Stimulated activated CD8-positive, alpha-beta memory T cell treated with anti-CD3 and anti-CD28 coated beads, Interleukin-7, amount 100 ng/mL, for 4 hours (primary cell): Measurements from ENCODE around the gene GSAP.

Experiments used
- DNase-seq, 2 donors: peaks; one replicate each; pipeline ENCODE4 v3.0.0-alpha.2; 2020; ENCODE audit warnings: low read depth in 2 of 2

GSAP gene

DNA sequence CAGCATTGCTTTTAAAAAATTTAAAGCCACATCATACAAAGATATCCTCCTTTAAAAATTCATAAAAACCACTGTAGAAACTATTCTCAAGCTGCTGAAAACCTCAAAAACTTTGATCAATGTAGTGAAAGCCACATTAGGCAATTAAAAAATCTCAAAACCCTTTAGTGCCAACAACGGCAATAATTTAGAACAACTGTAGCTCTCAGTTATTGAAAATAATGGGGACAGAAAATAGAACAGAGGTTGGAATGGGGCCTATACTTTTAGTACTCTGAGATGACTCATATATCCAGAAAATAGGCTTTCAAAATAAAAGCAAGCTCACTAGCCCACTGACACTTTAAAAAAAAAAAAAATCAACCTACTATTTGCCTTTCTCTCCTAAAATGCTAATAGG lies 87.5 kb downstream of the GSAP start:
- no peak for DNase-seq

DNA sequence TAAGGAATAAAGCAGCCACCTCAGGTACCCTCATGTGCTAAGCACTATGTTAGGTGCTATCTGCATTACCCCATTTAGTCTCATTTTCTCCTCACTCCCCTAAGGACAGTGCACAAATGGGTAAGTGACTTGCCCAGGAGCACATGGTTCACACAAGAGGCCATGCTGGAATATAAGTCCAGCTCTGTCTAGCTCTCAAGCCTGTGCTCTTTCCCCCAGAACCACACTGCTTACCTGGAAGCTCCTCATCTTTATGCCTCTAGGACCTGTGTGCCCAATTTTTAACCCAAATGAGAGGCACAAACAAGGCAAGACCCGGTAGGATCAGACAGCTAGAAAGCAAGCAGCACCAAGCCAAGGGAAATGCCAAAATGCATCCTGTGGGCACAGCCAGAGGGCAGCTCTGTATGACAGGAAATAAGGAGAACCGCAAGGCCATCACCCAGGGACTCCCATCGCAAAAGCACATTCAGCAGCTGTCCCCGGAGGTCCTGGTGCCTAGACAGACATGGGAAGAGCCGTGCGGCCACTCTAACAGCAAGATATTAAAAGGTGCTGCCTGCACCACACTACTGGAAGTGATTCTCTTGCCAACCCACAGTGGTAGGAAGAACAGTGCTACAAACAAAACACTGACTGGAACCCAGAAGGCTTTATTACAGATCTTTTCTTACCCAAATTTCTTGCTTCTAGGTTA lies 88.1 kb downstream of the GSAP start:
- peak in 1 of 2 donors; percentile 12 for DNase-seq

GRCh38 chr7:77327067-77327931 lies 88.8 kb downstream of the GSAP start:
- DNase-seq = no peak

DNA sequence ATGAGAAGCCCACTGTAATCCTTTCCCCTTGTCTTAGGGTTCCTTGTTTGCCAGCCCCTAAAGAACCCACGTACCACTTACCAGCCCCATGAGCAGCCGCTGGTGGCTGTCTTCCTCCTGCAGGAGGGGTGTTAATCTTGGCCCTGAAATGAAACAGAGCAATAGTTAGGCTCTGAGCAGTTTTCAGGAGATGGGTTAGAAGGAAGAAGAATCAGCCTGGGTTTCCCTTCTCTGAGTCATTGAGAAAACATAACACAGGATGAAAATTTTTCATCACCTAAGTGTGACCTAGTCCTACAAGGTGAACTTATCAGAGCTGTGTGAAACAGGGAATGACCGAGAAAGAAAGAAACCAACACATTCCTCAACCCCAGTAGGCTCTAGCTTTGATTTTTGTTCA lies 90.0 kb downstream of the GSAP start:
- DNase-seq = no peak

- no peak for DNase-seq
These were observed 94.8 kb downstream of the GSAP start for GRCh38 chr7:77321300-77321699.

- DNase-seq = no peak
These were observed 95.4 kb downstream of the GSAP start for GRCh38 chr7:77320714-77321113.

DNA sequence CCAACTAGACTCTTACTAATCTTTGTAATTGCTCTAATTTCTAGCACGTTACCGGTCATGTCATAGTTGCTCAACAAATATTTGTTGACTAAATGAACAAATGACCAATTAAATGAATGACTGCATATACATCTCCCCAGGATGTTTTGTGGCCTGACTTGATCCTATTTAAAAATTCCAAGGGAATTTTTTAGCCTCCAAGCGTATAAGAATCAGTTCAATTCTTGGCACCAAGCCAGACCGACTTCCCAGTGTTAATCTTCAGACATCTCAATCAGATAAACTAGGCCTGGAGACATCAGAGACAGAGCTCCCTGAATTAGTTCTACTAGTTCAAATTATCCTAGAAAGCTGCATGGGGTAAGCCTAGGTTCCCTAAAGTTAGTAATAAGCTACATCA lies 96.0 kb downstream of the GSAP start:
- no peak for DNase-seq

DNA sequence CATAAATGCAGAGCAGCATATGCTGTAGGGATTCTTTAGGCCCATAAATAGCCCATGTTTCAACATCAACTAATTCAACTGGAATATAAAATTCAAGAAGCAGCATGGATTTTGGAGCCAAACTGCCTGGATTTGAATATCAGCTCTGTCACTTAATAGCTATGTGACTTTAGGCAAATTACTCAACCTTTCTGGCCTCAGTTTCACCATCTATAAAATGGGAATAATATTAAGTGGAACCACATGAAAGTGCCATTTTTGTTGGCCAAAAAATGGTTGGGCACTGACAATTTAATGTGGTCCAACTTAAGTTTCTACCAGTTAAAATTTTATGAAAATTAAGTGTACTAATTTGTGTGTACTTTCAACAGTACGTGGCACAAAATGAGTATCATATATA lies 98.1 kb downstream of the GSAP start:
- no peak for DNase-seq

GRCh38 chr7:77316219-77316978 lies 99.8 kb downstream of the GSAP start:
- DNase-seq = no peak

DNA sequence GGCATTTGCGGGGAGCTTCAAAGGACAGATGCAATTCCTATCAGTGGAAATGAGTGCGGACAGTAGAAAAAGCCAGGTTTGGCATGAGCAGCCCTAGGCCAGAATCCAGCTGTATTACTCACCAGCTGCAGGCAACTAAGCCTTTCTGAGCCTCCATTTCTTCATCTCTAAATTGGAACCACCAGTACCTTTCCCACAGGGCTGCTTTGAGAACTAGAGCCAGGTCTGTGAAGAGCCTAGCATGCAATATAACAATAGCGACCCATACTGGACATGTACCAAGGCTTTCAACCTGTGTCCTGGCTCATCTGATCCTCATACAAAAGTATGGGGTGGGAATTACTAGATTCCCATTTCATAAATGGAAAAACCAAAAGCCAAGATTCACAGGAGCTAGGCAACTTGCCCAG lies 101.0 kb downstream of the GSAP start:
- no peak for DNase-seq

- DNase-seq = no peak
These were observed 102.2 kb downstream of the GSAP start for GRCh38 chr7:77313876-77314480.

GRCh38 chr7:77313085-77313484 lies 103.1 kb downstream of the GSAP start:
- DNase-seq = no peak

DNA sequence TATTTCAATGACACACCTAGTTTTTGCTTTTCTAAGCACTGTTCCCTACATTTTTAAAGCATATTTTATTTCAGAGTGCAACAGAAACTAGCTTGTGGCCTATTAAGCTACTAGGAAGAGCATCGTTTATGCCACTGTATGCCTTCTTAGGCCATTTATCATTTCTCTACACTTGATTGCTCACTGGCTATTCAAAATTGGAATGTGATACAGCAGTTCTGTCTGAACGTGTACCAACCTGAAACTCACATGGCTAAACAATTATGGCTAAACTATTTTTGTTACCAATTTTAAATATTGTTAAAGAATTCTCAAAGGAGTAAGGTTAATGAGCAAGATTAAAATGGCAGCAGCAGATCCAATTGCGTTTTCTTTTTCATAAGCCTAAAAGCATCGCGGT lies 105.2 kb downstream of the GSAP start:
- DNase-seq = no peak

GRCh38 chr7:77309714-77310220 lies 106.4 kb downstream of the GSAP start:
- DNase-seq = no peak

GRCh38 chr7:77308792-77309191 lies 107.4 kb downstream of the GSAP start:
- DNase-seq = no peak

- no peak for DNase-seq
These were observed 109.7 kb downstream of the GSAP start for GRCh38 chr7:77306231-77307067.

DNA sequence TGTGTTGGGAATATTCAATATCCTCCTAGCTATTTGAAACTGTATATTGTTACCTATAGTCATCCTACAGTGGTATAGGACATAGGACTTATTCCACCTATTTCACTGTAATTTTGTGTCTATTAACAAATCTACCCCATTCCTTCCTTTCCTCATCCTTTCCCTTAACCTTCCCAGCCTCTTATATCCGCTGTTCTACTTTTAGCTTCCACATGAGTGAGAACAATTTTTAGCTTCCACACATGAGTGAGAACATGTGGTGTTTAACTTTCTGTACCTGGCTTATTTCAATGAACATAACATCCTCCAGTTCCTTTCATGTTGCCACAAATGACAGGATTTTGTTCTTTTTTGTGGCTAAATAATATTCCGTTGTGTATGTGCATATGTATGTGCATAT lies 120.6 kb downstream of the GSAP start:
- DNase-seq = no peak

DNA sequence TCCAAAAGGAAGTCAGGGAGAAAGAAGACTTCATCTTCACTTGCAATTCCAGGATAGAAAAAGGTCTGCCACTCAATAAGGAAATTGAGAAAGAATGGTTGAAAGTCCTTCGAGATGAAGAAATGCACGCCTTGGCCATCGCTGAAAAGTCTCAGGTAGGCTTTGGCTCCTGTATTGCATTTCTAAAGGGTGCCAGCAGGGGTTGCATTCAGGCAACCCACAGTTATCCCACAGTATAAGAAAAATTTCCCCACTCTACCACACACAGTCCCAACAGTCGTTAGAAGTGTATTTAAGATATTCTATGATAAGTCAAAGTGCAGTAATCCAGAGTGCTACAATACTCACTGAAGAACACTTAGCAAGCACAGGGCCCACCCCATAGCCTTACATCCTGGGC lies 123.1 kb downstream of the GSAP start:
- DNase-seq = no peak

GRCh38 chr7:77290425-77290824 lies 125.7 kb downstream of the GSAP start:
- no peak for DNase-seq

DNA sequence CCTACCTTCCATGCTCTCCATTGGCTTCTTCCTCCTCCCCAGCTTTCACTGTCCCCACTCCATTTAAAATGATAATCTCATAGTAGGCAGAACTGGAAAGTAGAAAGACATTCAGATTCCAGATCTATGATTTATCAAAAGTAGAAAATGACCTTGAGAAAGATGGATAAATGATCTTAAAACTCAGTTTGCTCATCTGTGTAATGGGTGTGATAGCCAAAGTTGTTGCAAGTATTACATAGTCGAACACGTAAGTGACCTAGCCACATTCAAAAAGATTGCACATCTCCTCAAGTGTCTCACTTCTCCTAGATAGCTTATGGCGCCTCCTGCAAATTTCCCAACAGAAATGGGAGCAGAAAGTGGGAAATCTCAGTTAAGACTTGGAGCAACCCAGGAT lies 126.8 kb downstream of the GSAP start:
- DNase-seq = no peak
